DMS79 (cell line): Measurements from ENCODE around the gene SLC27A5.
"Not testable (repeated sequence)": the region's sequence is repeated elsewhere in the genome, so short reads cannot be mapped to it uniquely, and the experiment has no call there.

Source experiments
- DNase-seq: peaks from one replicate; lab custom pipeline; 2025; lab: John Stamatoyannopoulos, UW

The SLC27A5 gene

DNA sequence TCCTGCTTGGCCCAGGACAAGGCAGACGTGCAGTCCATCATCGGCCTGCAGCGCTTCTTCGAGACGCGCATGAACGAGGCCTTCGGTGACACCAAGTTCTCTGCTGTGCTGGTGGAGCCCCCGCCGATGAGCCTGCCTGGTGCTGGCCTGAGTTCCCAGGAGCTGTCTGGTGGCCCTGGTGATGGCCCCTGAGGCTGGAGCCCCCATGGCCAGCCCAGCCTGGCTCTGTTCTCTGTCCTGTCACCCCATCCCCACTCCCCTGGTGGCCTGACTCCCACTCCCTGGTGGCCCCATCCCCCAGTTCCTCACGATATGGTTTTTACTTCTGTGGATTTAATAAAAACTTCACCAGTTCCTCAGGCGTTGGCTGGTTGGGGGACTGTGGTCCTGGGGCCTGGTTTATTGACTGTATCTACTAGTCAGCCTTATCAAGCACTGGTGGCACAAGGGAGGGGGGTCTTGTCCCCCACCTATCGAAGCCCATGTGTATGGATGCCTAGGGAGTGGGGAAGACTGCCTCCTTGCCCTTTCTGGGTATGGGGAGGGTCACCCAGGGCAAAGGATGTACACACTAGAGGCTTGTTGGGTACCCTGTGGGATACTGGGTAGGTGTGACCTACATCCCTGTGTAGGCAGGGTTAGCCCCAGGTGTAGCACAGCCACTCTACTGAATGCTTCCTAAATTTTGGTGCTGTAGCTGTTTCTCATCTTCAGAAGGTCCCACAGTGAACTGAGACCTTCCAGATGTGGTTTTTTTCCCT lies 38.8 kb upstream of the SLC27A5 start:
- no peak for DNase-seq

DNA sequence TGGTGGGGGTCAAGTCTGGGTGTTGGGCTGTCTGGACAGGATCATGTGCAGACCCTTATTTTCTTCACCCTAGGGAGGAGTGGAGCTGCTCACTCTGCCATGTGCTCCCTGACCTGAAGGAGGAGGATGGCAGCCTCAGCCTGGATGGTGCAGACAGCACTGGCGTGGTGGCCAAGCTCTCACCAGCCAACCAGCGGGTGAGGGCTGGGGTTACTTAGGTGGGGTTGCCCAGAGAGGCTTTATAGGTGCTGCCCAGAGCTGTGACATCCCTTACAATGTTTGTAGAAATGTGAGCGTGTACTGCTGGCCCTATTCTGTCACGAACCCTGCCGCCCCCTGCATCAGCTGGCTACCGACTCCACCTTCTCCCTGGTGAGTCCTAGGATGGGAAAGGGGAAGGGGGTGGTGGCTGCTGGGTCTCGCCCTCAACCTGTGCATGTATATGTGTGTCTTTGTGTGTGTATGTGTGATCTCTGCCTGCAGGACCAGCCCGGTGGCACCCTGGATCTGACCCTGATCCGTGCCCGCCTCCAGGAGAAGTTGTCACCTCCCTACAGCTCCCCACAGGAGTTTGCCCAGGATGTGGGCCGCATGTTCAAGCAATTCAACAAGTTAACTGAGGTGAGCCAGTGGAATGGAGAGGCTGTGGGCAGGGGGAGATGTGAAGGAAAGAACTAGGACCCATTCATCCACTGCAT lies 38.0 kb upstream of the SLC27A5 start:
- DNase-seq: no peak

DNA sequence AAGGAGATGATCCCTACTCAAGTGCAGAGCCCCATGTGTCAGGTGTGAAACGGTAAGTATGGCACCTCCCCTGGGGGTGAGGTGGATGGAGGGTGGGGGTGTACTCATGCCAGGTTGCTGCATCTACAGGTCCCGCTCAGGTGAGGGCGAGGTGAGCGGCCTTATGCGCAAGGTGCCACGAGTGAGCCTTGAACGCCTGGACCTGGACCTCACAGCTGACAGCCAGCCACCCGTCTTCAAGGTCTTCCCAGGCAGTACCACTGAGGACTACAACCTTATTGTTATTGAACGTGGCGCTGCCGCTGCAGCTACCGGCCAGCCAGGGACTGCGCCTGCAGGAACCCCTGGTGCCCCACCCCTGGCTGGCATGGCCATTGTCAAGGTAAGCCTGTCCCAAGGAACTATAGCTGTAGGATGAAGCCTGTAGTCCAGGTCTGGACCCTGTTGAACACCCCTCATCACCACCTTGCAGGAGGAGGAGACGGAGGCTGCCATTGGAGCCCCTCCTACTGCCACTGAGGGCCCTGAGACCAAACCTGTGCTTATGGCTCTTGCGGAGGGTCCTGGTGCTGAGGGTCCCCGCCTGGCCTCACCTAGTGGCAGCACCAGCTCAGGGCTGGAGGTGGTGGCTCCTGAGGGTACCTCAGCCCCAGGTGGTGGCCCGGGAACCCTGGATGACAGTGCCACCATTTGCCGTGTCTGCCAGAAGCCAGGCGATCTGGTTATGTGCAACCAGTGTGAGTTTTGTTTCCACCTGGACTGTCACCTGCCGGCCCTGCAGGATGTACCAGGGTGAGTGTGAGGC lies 37.3 kb upstream of the SLC27A5 start:
- no peak for DNase-seq

DNA sequence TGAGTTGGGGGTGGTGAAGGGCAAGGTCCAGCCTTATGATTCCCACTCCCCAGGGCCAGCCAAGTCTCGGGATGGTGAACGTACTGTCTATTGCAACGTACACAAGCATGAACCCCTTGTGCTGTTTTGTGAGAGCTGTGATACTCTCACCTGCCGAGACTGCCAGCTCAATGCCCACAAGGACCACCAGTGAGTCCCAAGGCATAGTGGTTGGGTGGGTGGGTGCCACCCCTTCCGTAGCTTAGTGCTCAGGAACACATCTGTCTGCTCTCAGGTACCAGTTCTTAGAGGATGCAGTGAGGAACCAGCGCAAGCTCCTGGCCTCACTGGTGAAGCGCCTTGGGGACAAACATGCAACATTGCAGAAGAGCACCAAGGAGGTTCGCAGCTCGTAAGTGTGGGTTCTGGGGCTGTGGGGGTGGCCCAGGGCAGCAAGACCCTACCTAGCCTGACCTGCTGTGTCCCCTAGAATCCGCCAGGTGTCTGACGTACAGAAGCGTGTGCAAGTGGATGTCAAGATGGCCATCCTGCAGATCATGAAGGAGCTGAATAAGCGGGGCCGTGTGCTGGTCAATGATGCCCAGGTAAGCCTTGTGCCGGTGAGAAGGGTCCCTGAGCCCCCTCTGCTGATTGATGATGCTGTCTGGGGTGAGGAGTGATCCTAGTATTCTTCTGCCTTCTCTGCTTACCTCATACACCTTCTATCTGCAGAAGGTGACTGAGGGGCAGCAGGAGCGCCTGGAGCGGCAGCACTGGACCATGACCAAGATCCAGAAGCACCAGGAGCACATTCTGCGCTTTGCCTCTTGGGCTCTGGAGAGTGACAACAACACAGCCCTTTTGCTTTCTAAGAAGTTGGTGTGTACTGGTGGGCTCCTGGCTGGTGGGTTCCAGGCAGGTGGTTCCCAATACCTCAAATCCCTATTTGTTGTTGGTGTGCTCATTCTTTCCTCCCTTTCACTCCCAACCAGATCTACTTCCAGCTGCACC lies 35.8 kb upstream of the SLC27A5 start:
- no peak for DNase-seq

DNA sequence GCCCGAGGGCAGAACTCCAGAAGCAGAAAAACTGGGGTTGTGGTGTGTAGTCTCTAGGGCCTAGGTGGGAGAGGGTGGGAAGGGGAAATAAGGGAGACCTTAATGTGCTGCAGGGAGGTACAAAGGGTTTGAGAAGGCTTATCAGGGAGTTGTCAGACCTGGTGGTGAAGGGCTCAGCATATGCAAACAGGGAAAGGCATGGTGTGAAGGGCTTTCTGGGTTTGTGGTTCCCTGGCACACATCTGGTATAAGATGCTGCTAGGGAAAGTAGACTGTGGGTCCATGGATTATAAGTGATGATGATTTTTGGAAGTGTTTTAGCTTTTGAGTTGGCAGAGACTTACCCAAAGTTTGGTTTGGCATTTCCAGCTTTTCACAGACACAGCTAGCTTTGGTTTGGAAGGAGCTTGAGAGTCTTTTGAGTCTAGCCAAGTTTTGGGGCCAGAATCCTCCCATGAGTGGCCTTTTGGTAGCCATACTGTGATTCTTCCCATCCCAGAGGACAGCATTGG lies 34.3 kb upstream of the SLC27A5 start:
- DNase-seq: no peak

DNA sequence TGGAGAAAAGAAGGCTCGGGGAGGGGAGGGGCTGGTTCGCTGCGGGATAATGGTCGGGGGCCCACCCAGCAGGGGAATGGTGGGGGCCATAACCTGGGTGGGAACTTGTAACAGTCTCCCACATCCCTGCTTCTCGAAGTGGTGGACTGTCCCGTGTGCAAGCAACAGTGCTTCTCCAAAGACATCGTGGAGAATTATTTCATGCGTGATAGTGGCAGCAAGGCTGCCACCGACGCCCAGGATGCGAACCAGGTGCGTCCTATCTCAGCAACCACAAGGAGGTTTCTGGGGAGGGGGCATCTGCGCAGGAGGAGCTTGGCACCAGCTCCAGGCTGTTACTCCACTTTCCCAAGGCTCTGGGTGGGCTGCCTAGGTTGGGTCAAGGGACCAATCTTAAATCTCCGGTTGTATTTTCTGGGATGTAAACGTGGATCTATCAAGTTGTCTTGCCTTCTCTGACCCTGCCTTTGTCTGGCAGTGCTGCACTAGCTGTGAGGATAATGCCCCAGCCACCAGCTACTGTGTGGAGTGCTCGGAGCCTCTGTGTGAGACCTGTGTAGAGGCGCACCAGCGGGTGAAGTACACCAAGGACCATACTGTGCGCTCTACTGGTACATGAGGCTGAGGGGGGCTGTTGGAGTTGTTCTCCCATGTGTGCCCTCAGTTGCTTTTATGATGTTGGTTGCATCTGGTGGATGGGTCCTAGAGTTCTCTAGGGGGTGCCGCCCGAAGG lies 33.7 kb upstream of the SLC27A5 start:
- no peak for DNase-seq

DNA sequence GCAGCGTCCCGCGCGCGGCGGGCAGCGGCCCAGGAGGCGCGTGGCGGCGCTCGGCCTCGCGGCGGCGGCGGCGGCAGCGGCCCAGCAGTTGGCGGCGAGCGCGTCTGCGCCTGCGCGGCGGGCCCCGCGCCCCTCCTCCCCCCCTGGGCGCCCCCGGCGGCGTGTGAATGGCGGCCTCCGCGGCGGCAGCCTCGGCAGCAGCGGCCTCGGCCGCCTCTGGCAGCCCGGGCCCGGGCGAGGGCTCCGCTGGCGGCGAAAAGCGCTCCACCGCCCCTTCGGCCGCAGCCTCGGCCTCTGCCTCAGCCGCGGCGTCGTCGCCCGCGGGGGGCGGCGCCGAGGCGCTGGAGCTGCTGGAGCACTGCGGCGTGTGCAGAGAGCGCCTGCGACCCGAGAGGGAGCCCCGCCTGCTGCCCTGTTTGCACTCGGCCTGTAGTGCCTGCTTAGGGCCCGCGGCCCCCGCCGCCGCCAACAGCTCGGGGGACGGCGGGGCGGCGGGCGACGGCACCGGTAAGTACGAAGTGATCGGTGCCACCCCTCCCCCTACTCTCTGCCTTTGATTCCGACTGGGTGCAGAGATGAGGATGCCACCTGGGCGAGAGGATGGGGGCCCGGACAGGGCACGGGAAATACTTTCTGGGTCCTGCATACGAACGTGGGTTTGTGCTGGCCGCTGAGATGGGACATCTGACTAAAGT lies 32.9 kb upstream of the SLC27A5 start:
- DNase-seq: no peak

DNA sequence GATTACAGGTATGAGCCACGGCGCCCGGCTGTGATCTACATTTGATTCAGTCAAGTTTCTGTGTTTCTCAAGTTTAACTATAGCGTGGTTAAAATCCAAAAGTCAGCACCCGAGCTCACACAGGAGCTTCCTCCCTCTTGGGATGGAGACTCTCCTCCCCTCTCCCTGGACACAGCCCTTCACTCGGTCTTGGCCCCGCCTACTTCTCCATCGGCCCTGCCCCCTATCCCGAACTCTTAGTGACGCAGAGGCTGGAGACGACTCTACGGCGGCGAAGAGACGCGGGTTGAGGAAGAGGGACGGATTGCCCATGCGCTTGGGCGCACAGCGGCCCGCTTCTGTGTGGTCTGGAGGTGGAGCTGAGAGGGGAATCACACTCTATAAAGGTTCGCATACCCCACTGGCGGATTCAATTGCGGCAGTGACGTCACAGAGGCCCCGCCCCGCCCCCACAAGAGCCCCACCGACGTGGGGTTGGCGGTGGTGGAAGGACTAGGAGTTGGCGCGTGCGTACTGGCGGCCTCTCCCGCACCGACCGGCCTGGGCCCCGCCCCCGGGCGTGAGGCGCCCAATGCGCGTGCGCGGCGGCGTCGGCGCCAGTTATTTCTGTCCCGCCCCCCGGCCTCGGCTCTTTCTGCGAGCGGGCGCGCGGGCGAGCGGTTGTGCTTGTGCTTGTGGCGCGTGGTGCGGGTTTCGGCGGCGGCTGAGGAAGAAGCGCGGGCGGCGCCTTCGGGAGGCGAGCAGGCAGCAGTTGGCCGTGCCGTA lies 32.2 kb upstream of the SLC27A5 start, which contains the start of gene TRIM28:
TRIM28 (plus strand) TSS at position 239 of the 765 bp plus-strand sequence. CDS start 694 bp downstream, outside the sequence.
- no peak for DNase-seq

DNA sequence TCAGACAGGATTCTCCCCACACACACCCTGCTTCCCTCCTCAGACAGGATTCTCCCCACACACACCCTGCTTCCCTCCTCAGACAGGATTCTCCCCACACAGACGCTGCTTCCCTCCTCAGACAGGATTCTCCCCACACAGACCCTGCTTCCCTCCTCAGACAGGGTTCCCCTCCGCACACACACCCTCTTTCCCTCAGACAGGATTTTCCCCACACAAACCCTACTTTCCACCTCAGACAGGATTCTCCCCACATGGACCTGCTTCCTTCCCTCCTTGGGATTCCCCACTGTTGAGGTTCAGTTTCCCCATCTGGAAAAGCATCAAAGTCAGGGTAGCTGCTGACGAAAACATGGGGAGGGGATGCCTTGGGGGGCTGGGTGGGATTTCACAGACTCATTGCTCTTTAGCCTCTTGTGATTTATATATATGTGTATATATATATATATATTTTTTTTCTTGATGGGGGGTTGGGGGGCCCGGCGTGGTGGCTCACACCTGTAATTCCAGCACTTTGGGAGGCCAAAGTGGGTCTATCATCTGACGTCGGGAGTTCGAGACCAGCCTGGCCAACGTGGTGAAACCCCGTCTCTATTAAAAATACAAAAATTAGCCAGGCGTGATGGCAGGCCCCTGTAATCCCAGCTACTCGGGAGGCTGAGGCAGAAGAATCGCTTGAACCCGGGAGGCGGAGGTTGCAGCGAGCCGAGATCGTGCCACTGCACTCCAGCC lies 31.0 kb upstream of the SLC27A5 start:
- DNase-seq: not testable (repeated sequence)

DNA sequence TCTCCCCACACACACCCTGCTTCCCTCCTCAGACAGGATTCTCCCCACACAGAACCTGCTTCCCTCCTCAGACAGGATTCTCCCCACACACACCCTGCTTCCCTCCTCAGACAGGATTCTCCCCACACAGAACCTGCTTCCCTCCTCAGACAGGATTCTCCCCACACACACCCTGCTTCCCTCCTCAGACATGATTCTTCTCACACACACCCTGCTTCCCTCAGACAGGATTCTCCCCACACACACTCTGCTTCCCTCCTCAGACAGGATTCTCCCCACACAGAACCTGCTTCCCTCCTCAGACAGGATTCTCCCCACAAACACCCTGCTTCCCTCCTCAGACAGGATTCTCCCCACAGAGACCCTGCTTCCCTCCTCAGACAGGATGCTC lies 27.4 kb upstream of the SLC27A5 start:
- not testable (repeated sequence) for DNase-seq

DNA sequence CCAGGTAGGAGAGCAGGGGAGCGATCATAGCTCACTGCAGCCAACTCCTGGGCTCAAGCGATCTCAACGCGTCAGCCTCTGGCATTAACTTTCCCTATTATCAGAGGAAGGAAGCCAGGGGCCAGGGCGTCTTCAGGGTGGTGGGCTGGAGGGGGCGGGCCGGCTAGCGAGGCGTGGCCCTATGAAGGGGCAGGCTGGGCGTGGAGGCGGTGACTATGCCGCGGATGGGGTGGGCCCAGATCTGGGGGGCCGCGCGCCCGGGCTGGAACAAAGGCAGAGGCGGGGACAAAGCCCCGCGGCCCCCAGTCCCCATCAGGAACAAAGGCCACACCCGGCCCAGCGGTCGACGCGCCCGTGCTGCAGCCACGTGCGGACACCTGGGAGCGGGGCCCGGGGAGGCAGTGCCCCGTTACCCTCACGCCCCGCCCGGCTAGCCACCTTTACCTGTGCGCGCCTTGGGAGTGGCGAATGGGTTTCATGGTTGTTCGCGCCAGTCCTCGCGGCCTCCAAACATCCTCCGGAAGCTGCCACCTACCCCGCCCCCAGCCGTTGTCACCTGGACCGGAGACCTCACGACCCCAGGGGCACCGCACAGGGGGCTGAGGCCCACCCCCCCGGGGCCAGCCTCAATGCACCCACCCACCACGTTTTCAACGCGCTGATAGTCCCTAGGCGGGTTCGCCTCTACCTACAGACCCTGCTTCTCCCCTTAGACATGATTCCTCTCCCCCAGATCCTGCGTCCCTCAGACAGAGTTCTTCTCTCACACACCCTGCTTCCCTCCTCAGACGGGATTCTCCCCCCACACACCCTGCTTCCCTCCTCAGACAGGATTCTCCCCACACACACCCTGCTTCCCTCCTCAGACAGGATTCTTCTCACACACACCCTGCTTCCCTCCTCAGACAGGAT lies 26.7 kb upstream of the SLC27A5 start:
- no peak for DNase-seq

DNA sequence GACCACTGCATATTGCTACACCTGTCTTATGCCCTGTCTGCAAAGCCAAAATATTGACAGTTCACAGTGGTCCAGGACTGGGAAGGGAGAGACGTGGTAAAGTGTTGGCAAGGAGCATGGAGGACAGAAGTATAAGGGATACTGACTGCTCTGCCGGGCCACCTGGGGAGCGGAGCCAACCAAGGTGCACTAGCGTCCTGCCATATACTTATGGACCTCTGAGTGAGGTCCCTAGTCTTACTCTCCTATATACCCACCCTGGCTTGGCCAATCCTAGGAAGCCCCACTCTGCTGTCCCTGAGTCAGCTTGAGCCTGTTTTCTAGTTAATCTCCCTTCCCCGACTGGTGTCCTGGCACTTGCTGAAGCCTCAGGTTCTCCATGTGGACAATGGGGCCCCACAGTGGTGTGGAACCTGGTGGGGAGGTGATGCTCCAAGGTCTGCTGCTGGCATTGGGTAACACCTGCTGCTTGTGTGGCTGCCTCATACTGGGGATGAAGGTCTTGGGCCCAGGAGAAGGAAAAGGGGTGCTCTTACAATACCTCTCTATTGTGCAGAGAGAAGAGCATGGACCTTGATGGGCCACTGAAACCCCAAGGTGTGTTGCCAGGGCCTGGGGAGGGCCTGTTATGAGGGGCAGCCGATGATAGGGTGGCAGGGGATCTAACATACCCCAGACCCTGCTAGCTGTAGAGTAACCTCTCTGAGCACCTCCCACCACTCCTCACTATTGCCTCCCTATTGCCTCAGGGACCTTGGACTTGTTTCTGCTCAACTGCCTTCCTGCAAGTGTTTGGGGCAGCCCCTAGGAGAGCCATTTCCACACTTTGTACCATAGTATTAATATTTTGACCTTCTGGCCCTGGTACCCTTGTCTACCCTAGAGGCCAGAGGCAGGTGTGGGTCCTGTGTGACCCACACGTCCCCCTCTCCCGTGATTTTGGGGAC lies 25.3 kb upstream of the SLC27A5 start:
- no peak for DNase-seq

DNA sequence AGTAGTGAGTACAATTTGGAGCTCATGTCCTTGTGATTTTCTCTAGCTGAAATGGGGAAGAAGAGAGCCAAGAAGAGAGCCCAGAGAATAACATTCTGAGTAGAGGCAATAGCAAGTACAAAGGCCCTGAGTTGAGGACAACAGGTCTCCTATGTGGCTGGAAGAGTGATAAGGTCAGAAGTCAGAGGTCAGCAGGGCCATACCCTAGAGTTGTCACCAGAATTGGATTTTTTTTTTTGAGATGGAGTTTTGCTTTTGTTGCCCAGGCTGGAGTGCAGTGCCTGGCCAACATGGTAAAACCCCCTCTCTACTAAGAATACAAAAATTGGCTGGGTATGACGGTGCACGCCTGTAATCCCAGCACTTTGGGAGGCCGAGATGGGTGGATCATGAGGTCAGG lies 24.1 kb upstream of the SLC27A5 start:
- no peak for DNase-seq

DNA sequence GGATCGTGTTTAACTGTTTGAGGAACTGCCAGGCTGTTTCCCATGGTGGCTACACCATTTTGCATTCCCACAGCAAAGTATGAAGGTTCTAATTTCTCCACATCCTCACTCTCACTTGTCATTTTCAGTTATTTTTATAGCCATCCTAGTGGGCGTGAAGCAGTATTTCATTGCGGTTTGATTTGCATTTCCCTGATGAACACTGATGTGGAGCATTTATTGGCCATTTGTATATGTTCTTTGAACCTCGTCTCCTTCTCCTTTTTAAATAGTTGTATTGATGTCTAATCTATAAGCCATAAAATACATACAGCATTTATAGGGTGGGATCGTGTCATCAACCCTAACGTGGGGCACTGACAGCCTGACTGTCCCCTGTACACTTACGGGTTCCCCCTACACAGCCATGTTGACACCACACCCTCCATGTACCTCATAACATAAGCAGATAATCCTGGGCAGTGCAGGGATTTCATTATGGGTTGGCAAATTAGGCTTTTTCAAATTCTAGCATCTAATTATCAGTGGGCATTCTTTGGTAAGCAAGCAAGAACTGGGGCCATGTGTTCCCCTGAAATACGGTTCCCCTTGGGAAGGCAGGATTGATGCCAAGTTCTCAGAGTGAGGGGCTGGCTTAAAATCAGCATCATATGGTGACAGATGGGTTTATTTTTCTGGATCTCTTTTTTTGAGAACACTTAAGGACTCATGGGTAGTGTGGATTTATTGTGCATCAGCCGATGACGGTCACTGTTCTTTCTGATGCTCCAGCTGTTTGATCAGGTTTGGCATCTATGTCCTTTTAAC lies 19.4 kb upstream of the SLC27A5 start:
- DNase-seq: no peak

DNA sequence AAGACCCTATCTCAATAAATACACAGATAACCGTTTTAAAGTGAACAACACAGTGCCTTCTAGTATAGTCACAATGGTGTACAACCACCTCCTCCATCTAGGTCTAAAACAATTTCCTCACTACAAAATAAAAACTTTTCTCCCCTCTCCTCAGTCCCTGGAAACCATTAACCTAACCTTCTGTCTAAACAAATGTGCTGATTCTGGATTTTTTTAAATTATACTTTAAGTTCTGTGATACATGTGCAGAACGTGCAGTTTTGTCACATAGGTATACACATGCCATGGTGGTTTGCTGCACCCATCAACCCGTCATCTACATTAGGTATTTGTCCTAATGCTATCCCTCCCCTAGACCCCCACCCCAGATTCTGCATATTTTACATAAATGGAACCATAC lies 17.6 kb upstream of the SLC27A5 start:
- no peak for DNase-seq
